H1 (cell line): ENCODE measurements around the gene THUMPD3. TPM values are rescaled to one million over a fixed set of nuclear protein-coding genes. Genes with fewer than 3 reads are reported as not detected.

Experiments
- E2F6 ChIP-seq: IDR thresholded peaks from 2 replicates; pipeline ENCODE4 v1.6.1; 2012; ENCODE audit warnings: inconsistent platforms
- EZH2 ChIP-seq: fragments of 200-600 bp; sonication (generic); IDR thresholded peaks from 2 replicates; pipeline ENCODE4 v1.7.1; 2012; ENCODE audit warnings: low read depth, mild to moderate bottlenecking, moderate library complexity, low read length, inconsistent platforms; ENCODE audit not compliant: severe bottlenecking
- GABPA ChIP-seq: IDR thresholded peaks from 2 replicates; pipeline ENCODE4 v1.6.1; 2011; ENCODE audit warnings: mild to moderate bottlenecking, low read length, moderate library complexity, borderline replicate concordance; ENCODE audit not compliant: insufficient read depth
- JUND ChIP-seq: IDR thresholded peaks from 2 replicates; pipeline ENCODE4 v1.6.1; 2011; ENCODE audit warnings: mild to moderate bottlenecking, improper control_type of control experiment, low read length
- MAFK ChIP-seq: IDR thresholded peaks from 2 replicates; pipeline ENCODE4 v1.6.1; 2012; ENCODE audit warnings: low read depth, mild to moderate bottlenecking, improper control_type of control experiment, low read length
- RFX5 ChIP-seq: IDR thresholded peaks from 2 replicates; pipeline ENCODE4 v1.6.1; 2011; ENCODE audit warnings: low read depth, low read length, improper control_type of control experiment, borderline replicate concordance
- SP1 ChIP-seq: IDR thresholded peaks from 2 replicates; pipeline ENCODE4 v1.6.1; 2011; ENCODE audit warnings: low read depth, low read length
- ZNF274 ChIP-seq: IDR thresholded peaks from 2 replicates; pipeline ENCODE4 v1.7.0; 2012; ENCODE audit warnings: low read length, borderline replicate concordance; ENCODE audit errors: extremely low read depth
- polyA plus RNA-seq, 7 experiments: library from polyadenylated mRNA; depleted of rRNA in 3 of 7; stranded (reverse) in 5 of 7; unstranded in 2 of 7; fragments of >200 nt in 5 of 7; fragments of 200-250 nt in 2 of 7; gene quantifications; 1 replicate in 5 of 7; 2 replicates in 1 of 7; 4 replicates in 1 of 7; pipeline versions ENCODE4 v1.2.1 to v1.2.3, GENCODE V29; 2011 to 2013; ENCODE audit warnings: missing spikeins in 2 of 7, mixed read lengths in 2 of 7
- total RNA-seq: library from RNA; stranded (reverse); fragmentation: NEBNext Ultra II Directional; extraction: Animal tissue kit (Norgen Biotek cat#: 25700); gene quantifications from 2 replicates; pipeline ENCODE4 v1.2.1, GENCODE V29; 2021

The THUMPD3 gene
- total and polyA plus RNA-seq, 2 of the 8 experiments (the other 6 are each of a cell fraction or from before 2014, with no cell fraction given): 26.7 to 68.9 TPM

DNA sequence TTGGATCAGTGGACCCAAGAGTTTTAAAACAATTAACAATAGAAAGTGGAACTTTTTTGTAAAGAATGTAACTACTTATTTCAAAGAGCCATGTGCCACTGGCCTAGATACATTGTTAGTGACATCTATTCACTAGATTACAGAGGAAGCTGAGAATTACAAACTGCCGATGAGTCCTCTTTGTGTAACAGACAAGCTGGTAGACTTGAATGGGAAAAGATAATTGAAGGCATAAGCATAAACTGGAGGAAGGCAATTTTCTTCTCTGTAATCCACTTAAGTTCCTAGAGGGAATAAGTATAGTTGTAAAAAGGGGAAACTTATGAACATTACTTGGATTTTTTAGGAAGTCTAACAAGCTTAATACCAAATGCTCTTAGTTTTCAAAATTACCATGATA is 15.1 kb downstream of the THUMPD3 start (continued):
- no peak for TF ChIP-seq RFX5
- TF ChIP-seq MAFK: no peak
- no peak for TF ChIP-seq JUND
- TF ChIP-seq ZNF274: no peak
- no peak for TF ChIP-seq SP1
- no peak for TF ChIP-seq EZH2
- no peak for TF ChIP-seq E2F6
- no peak for TF ChIP-seq GABPA
- TF ChIP-seq, all 59 proteins: peak for 0
